ENCODE results near the gene HAUS3.

Gene HAUS3

GRCh38 chr4:2241410-2242353 lies at the start of gene HAUS3, which contains the start of gene POLN:
TSS of gene HAUS3 (minus strand) at chr4:2242121. CDS start at chr4:2240946, 1,175 bp downstream.
TSS of gene POLN (minus strand) at chr4:2242121. CDS start at chr4:2229231, 12,890 bp downstream.
- Histone ChIP-seq H3K9ac (ENCODE audit: low read length) (peak within 1 kb of the TSS; percentile 69), H3K4me3 (ENCODE audit: low read length) (peak within 1 kb of the TSS; percentile 64), H3K27ac (ENCODE audit: low read length) (no peak within 1 kb of the TSS), H3K27me3 (ENCODE audit: control insufficient read depth, insufficient read depth, low read length) (no peaks in the 10 kb centered on the region), H3K9me3 (ENCODE audit: control insufficient read depth, low read depth, low read length) (no peaks in the 10 kb centered on the region), H3K4me1 (ENCODE audit: control insufficient read depth, low read depth, low read length) (peaks cover 11% of the 10 kb centered on the region), H3K36me3 (ENCODE audit: control insufficient read depth, low read depth, low read length) (peaks cover 20% of the 10 kb centered on the region)

- H3K27me3 ChIP-seq (ENCODE audit: control insufficient read depth, insufficient read depth, low read length): no peaks in the 10 kb centered on the region
- H3K9me3 ChIP-seq (ENCODE audit: control insufficient read depth, low read depth, low read length): no peaks in the 10 kb centered on the region
- H3K9ac ChIP-seq (ENCODE audit: low read length): no peak overlapping the region
- H3K4me1 ChIP-seq (ENCODE audit: control insufficient read depth, low read depth, low read length): no peaks in the 10 kb centered on the region
- no peak overlapping the region for H3K27ac ChIP-seq (ENCODE audit: low read length)
- no peaks in the 10 kb centered on the region for H3K36me3 ChIP-seq (ENCODE audit: control insufficient read depth, low read depth, low read length)
- no peak overlapping the region for H3K4me3 ChIP-seq (ENCODE audit: low read length)
Observed at GRCh38 chr4:2290974-2291704, 49.2 kb upstream of the HAUS3 start.

- no peak overlapping the region for H3K4me3 ChIP-seq (ENCODE audit: low read length)
- H3K4me1 ChIP-seq (ENCODE audit: control insufficient read depth, low read depth, low read length): no peaks in the 10 kb centered on the region
- no peaks in the 10 kb centered on the region for H3K9me3 ChIP-seq (ENCODE audit: control insufficient read depth, low read depth, low read length)
- no peak overlapping the region for H3K27ac ChIP-seq (ENCODE audit: low read length)
- H3K9ac ChIP-seq (ENCODE audit: low read length): no peak overlapping the region
- no peaks in the 10 kb centered on the region for H3K27me3 ChIP-seq (ENCODE audit: control insufficient read depth, insufficient read depth, low read length)
- H3K36me3 ChIP-seq (ENCODE audit: control insufficient read depth, low read depth, low read length): no peaks in the 10 kb centered on the region
Observed at GRCh38 chr4:2290488-2290887, 48.6 kb upstream of the HAUS3 start.

GRCh38 chr4:2289955-2290333 lies 48.0 kb upstream of the HAUS3 start:
- no peaks in the 10 kb centered on the region for H3K4me1 ChIP-seq (ENCODE audit: control insufficient read depth, low read depth, low read length)
- H3K36me3 ChIP-seq (ENCODE audit: control insufficient read depth, low read depth, low read length): no peaks in the 10 kb centered on the region
- H3K9ac ChIP-seq (ENCODE audit: low read length): no peak overlapping the region
- no peaks in the 10 kb centered on the region for H3K27me3 ChIP-seq (ENCODE audit: control insufficient read depth, insufficient read depth, low read length)
- no peak overlapping the region for H3K27ac ChIP-seq (ENCODE audit: low read length)
- H3K4me3 ChIP-seq (ENCODE audit: low read length): no peak overlapping the region
- H3K9me3 ChIP-seq (ENCODE audit: control insufficient read depth, low read depth, low read length): no peaks in the 10 kb centered on the region

GRCh38 chr4:2289311-2289954 lies 47.5 kb upstream of the HAUS3 start:
- Histone ChIP-seq H3K9me3 (ENCODE audit: control insufficient read depth, low read depth, low read length) (no peaks in the 10 kb centered on the region), H3K27me3 (ENCODE audit: control insufficient read depth, insufficient read depth, low read length) (no peaks in the 10 kb centered on the region), H3K9ac (ENCODE audit: low read length) (no peak overlapping the region), H3K4me1 (ENCODE audit: control insufficient read depth, low read depth, low read length) (no peaks in the 10 kb centered on the region), H3K36me3 (ENCODE audit: control insufficient read depth, low read depth, low read length) (no peaks in the 10 kb centered on the region), H3K27ac (ENCODE audit: low read length) (no peak overlapping the region), H3K4me3 (ENCODE audit: low read length) (no peak overlapping the region)

- no peak overlapping the region for H3K27ac ChIP-seq (ENCODE audit: low read length)
- H3K9me3 ChIP-seq (ENCODE audit: control insufficient read depth, low read depth, low read length): no peaks in the 10 kb centered on the region
- H3K36me3 ChIP-seq (ENCODE audit: control insufficient read depth, low read depth, low read length): no peaks in the 10 kb centered on the region
- H3K9ac ChIP-seq (ENCODE audit: low read length): no peak overlapping the region
- H3K4me1 ChIP-seq (ENCODE audit: control insufficient read depth, low read depth, low read length): no peaks in the 10 kb centered on the region
- H3K27me3 ChIP-seq (ENCODE audit: control insufficient read depth, insufficient read depth, low read length): no peaks in the 10 kb centered on the region
- no peak overlapping the region for H3K4me3 ChIP-seq (ENCODE audit: low read length)
Observed at GRCh38 chr4:2288051-2288541, 46.2 kb upstream of the HAUS3 start.

GRCh38 chr4:2287594-2287915 lies 45.6 kb upstream of the HAUS3 start:
- no peaks in the 10 kb centered on the region for H3K4me1 ChIP-seq (ENCODE audit: control insufficient read depth, low read depth, low read length)
- H3K9me3 ChIP-seq (ENCODE audit: control insufficient read depth, low read depth, low read length): no peaks in the 10 kb centered on the region
- no peak overlapping the region for H3K27ac ChIP-seq (ENCODE audit: low read length)
- no peak overlapping the region for H3K9ac ChIP-seq (ENCODE audit: low read length)
- H3K27me3 ChIP-seq (ENCODE audit: control insufficient read depth, insufficient read depth, low read length): no peaks in the 10 kb centered on the region
- H3K4me3 ChIP-seq (ENCODE audit: low read length): no peak overlapping the region
- no peaks in the 10 kb centered on the region for H3K36me3 ChIP-seq (ENCODE audit: control insufficient read depth, low read depth, low read length)

- no peaks in the 10 kb centered on the region for H3K4me1 ChIP-seq (ENCODE audit: control insufficient read depth, low read depth, low read length)
- H3K4me3 ChIP-seq (ENCODE audit: low read length): no peak overlapping the region
- no peaks in the 10 kb centered on the region for H3K36me3 ChIP-seq (ENCODE audit: control insufficient read depth, low read depth, low read length)
- H3K27me3 ChIP-seq (ENCODE audit: control insufficient read depth, insufficient read depth, low read length): no peaks in the 10 kb centered on the region
- no peak overlapping the region for H3K9ac ChIP-seq (ENCODE audit: low read length)
- H3K9me3 ChIP-seq (ENCODE audit: control insufficient read depth, low read depth, low read length): no peaks in the 10 kb centered on the region
- H3K27ac ChIP-seq (ENCODE audit: low read length): no peak overlapping the region
Observed at GRCh38 chr4:2286904-2287593, 45.1 kb upstream of the HAUS3 start.

- Histone ChIP-seq H3K4me1 (ENCODE audit: control insufficient read depth, low read depth, low read length) (no peaks in the 10 kb centered on the region), H3K4me3 (ENCODE audit: low read length) (no peak overlapping the region), H3K9ac (ENCODE audit: low read length) (no peak overlapping the region), H3K36me3 (ENCODE audit: control insufficient read depth, low read depth, low read length) (no peaks in the 10 kb centered on the region), H3K9me3 (ENCODE audit: control insufficient read depth, low read depth, low read length) (no peaks in the 10 kb centered on the region), H3K27ac (ENCODE audit: low read length) (no peak overlapping the region), H3K27me3 (ENCODE audit: control insufficient read depth, insufficient read depth, low read length) (no peaks in the 10 kb centered on the region)
Observed at GRCh38 chr4:2285613-2286381, 43.9 kb upstream of the HAUS3 start.

- no peak overlapping the region for H3K9ac ChIP-seq (ENCODE audit: low read length)
- H3K4me1 ChIP-seq (ENCODE audit: control insufficient read depth, low read depth, low read length): no peaks in the 10 kb centered on the region
- no peaks in the 10 kb centered on the region for H3K9me3 ChIP-seq (ENCODE audit: control insufficient read depth, low read depth, low read length)
- no peaks in the 10 kb centered on the region for H3K27me3 ChIP-seq (ENCODE audit: control insufficient read depth, insufficient read depth, low read length)
- no peaks in the 10 kb centered on the region for H3K36me3 ChIP-seq (ENCODE audit: control insufficient read depth, low read depth, low read length)
- no peak overlapping the region for H3K27ac ChIP-seq (ENCODE audit: low read length)
- no peak overlapping the region for H3K4me3 ChIP-seq (ENCODE audit: low read length)
Observed at GRCh38 chr4:2284934-2285612, 43.2 kb upstream of the HAUS3 start.
